Stimulated activated naive B cell treated with anti-CD40 and anti-IgM and Interleukin-4, amounts not matched to agents 10 μg/mL and 1 μg/mL and 100 μg/mL, for 72 hours (primary cell): ENCODE results near the gene AIF1L.
"Not testable (repeated sequence)": the region's sequence is repeated elsewhere in the genome, so short reads cannot be mapped to it uniquely, and the experiment has no call there.

Source experiments
- ATAC-seq, 2 donors: fragments of 150-1000 bp; cut with Tn5 transposase; replicated peaks; 2 replicates each; pipeline ENCODE4 v1.10.0; 2021; ENCODE audit warnings: moderate library complexity in 1 of 2
- DNase-seq: peaks from one replicate; pipeline ENCODE4 v3.0.0; 2021
- H3K27ac Mint-ChIP-seq: one replicate; pipeline ENCODE4 v1.8.0; 2022; ENCODE audit warnings: mild to moderate bottlenecking, mixed read lengths
- H3K27me3 Mint-ChIP-seq, 2 donors: one replicate each; pipeline ENCODE4 v1.8.0; 2022; ENCODE audit warnings: mixed read lengths in 2 of 2
- H3K36me3 Mint-ChIP-seq, 2 donors: one replicate each; pipeline ENCODE4 v1.8.0; 2022; ENCODE audit warnings: mixed read lengths in 2 of 2, mild to moderate bottlenecking in 1 of 2
- H3K4me1 Mint-ChIP-seq, 2 donors: one replicate each; pipeline ENCODE4 v1.8.0; 2022; ENCODE audit warnings: mixed read lengths in 2 of 2, mild to moderate bottlenecking in 1 of 2
- H3K4me3 Mint-ChIP-seq, 2 donors: one replicate each; pipeline ENCODE4 v1.8.0; 2022; ENCODE audit warnings: mild to moderate bottlenecking in 2 of 2, mixed read lengths in 2 of 2, moderate library complexity in 1 of 2
- H3K9me3 Mint-ChIP-seq, 2 donors: one replicate each; pipeline ENCODE4 v1.8.0; 2022; ENCODE audit warnings: mixed read lengths in 2 of 2, mild to moderate bottlenecking in 1 of 2

The AIF1L gene

GRCh38 chr9:131142160-131142559 is 45.8 kb downstream of the AIF1L start:
- H3K36me3 Mint-ChIP-seq = peaks cover 60 to 63% of the 10 kb centered on the region in 2 donors
- ATAC-seq (no peak), DNase-seq (no peak)
- H3K9me3 Mint-ChIP-seq = no peaks in the 10 kb centered on the region
- H3K4me3 Mint-ChIP-seq = no peak overlapping the region
- no peaks in the 10 kb centered on the region for H3K27me3 Mint-ChIP-seq
- H3K4me1 Mint-ChIP-seq = no peaks in the 10 kb centered on the region
- no peak overlapping the region for H3K27ac Mint-ChIP-seq

- ATAC-seq (no peak), DNase-seq (no peak)
- Mint-ChIP-seq H3K27me3 (no peaks in the 10 kb centered on the region), H3K4me1 (peaks cover 0 to 3% of the 10 kb centered on the region in 2 donors), H3K27ac (no peak overlapping the region), H3K4me3 (no peak overlapping the region), H3K36me3 (peaks cover 57 to 62% of the 10 kb centered on the region in 2 donors), H3K9me3 (no peaks in the 10 kb centered on the region)
These were observed 47.9 kb downstream of the AIF1L start for GRCh38 chr9:131144201-131144600.

GRCh38 chr9:131145245-131145644 is 48.9 kb downstream of the AIF1L start:
- Mint-ChIP-seq H3K27me3 (no peaks in the 10 kb centered on the region), H3K27ac (no peak overlapping the region), H3K36me3 (peaks cover 59 to 62% of the 10 kb centered on the region in 2 donors)

GRCh38 chr9:131146186-131146585 is 49.9 kb downstream of the AIF1L start:
- H3K9me3 Mint-ChIP-seq = no peaks in the 10 kb centered on the region
- no peak overlapping the region for H3K27ac Mint-ChIP-seq
- peaks cover 0 to 8% of the 10 kb centered on the region in 2 donors for H3K4me1 Mint-ChIP-seq
- no peaks in the 10 kb centered on the region for H3K27me3 Mint-ChIP-seq
- no peak overlapping the region for H3K4me3 Mint-ChIP-seq
- peaks cover 52 to 61% of the 10 kb centered on the region in 2 donors for H3K36me3 Mint-ChIP-seq
- ATAC-seq (no peak), DNase-seq (no peak)

More at GRCh38 chr9:131145245-131145644, 48.9 kb downstream of the AIF1L start:
- ATAC-seq = no peak
- H3K4me1 Mint-ChIP-seq = peaks cover 0 to 8% of the 10 kb centered on the region in 2 donors
- no peaks in the 10 kb centered on the region for H3K9me3 Mint-ChIP-seq
- no peak overlapping the region for H3K4me3 Mint-ChIP-seq
- no peak for DNase-seq

- H3K27me3 Mint-ChIP-seq = no peaks in the 10 kb centered on the region
- H3K9me3 Mint-ChIP-seq = no peaks in the 10 kb centered on the region
- no peak overlapping the region for H3K4me3 Mint-ChIP-seq
- peaks cover 51 to 66% of the 10 kb centered on the region in 2 donors for H3K36me3 Mint-ChIP-seq
- no peak for ATAC-seq
- H3K4me1 Mint-ChIP-seq = peaks cover 0 to 8% of the 10 kb centered on the region in 2 donors
- no peak for DNase-seq
- H3K27ac Mint-ChIP-seq = no peak overlapping the region
These were observed 51.9 kb downstream of the AIF1L start for GRCh38 chr9:131148276-131148675.

GRCh38 chr9:131148966-131149687 is 52.8 kb downstream of the AIF1L start:
- Mint-ChIP-seq H3K4me3 (no peak overlapping the region), H3K4me1 (peaks cover 2 to 8% of the 10 kb centered on the region in 2 donors), H3K36me3 (peaks cover 51 to 68% of the 10 kb centered on the region in 2 donors), H3K9me3 (no peaks in the 10 kb centered on the region), H3K27me3 (no peaks in the 10 kb centered on the region), H3K27ac (peak overlapping the region; percentile 44)
- DNase-seq = no peak
- no peak for ATAC-seq

GRCh38 chr9:131149688-131150053 is 53.3 kb downstream of the AIF1L start:
- DNase-seq = no peak
- Mint-ChIP-seq H3K36me3 (peaks cover 51 to 68% of the 10 kb centered on the region in 2 donors), H3K4me1 (peaks cover 2 to 8% of the 10 kb centered on the region in 2 donors)

GRCh38 chr9:131153595-131153994 is 57.3 kb downstream of the AIF1L start:
- Mint-ChIP-seq H3K9me3 (no peaks in the 10 kb centered on the region), H3K4me3 (no peak overlapping the region), H3K4me1 (peaks cover 2 to 8% of the 10 kb centered on the region in 2 donors), H3K36me3 (peaks cover 47 to 64% of the 10 kb centered on the region in 2 donors), H3K27me3 (no peaks in the 10 kb centered on the region), H3K27ac (no peak overlapping the region)
- no peak for ATAC-seq
- no peak for DNase-seq

More at GRCh38 chr9:131149688-131150053, 53.3 kb downstream of the AIF1L start:
- H3K27me3 Mint-ChIP-seq = no peaks in the 10 kb centered on the region
- H3K27ac Mint-ChIP-seq = peak overlapping the region; percentile 44
- no peaks in the 10 kb centered on the region for H3K9me3 Mint-ChIP-seq
- no peak overlapping the region for H3K4me3 Mint-ChIP-seq
- no peak for ATAC-seq

- not testable (repeated sequence) for ATAC-seq, H3K4me1 Mint-ChIP-seq, H3K27ac Mint-ChIP-seq, H3K4me3 Mint-ChIP-seq, DNase-seq, H3K9me3 Mint-ChIP-seq, H3K27me3 Mint-ChIP-seq
- peaks cover 38 to 52% of the 10 kb centered on the region in 2 donors for H3K36me3 Mint-ChIP-seq
These were observed 62.3 kb downstream of the AIF1L start for GRCh38 chr9:131158673-131159072.

- H3K27me3 Mint-ChIP-seq = no peaks in the 10 kb centered on the region
- H3K36me3 Mint-ChIP-seq = peaks cover 29 to 44% of the 10 kb centered on the region in 2 donors
- DNase-seq (no peak), ATAC-seq (no peak)
- no peak overlapping the region for H3K4me3 Mint-ChIP-seq
- H3K9me3 Mint-ChIP-seq = no peaks in the 10 kb centered on the region
- H3K4me1 Mint-ChIP-seq = no peaks in the 10 kb centered on the region
- no peak overlapping the region for H3K27ac Mint-ChIP-seq
These were observed 64.2 kb downstream of the AIF1L start for GRCh38 chr9:131160416-131161112.

GRCh38 chr9:131161585-131161984 is 65.3 kb downstream of the AIF1L start:
- ATAC-seq (no peak), DNase-seq (no peak)
- H3K4me3 Mint-ChIP-seq = no peak overlapping the region
- no peaks in the 10 kb centered on the region for H3K9me3 Mint-ChIP-seq
- H3K36me3 Mint-ChIP-seq = peaks cover 27 to 42% of the 10 kb centered on the region in 2 donors
- H3K27me3 Mint-ChIP-seq = no peaks in the 10 kb centered on the region
- no peaks in the 10 kb centered on the region for H3K4me1 Mint-ChIP-seq
- H3K27ac Mint-ChIP-seq = no peak overlapping the region

- Mint-ChIP-seq H3K27ac (no peak overlapping the region), H3K4me1 (no peaks in the 10 kb centered on the region), H3K9me3 (no peaks in the 10 kb centered on the region), H3K36me3 (peaks cover 26 to 50% of the 10 kb centered on the region in 2 donors), H3K4me3 (no peak overlapping the region), H3K27me3 (no peaks in the 10 kb centered on the region)
- no peak for ATAC-seq
- DNase-seq = no peak
These were observed 66.6 kb downstream of the AIF1L start for GRCh38 chr9:131162886-131163285.

GRCh38 chr9:131165523-131165922 is 69.2 kb downstream of the AIF1L start:
- Mint-ChIP-seq H3K4me1 (no peaks in the 10 kb centered on the region), H3K4me3 (no peak overlapping the region), H3K27me3 (no peaks in the 10 kb centered on the region), H3K9me3 (no peaks in the 10 kb centered on the region), H3K36me3 (peaks cover 27 to 44% of the 10 kb centered on the region in 2 donors), H3K27ac (peak overlapping the region; percentile 20)
- ATAC-seq (no peak), DNase-seq (no peak)

- Mint-ChIP-seq H3K27ac (no peak overlapping the region), H3K4me3 (no peak overlapping the region), H3K36me3 (peaks cover 30 to 54% of the 10 kb centered on the region in 2 donors), H3K9me3 (no peaks in the 10 kb centered on the region), H3K27me3 (no peaks in the 10 kb centered on the region), H3K4me1 (no peaks in the 10 kb centered on the region)
- no peak for ATAC-seq
- no peak for DNase-seq
These were observed 70.9 kb downstream of the AIF1L start for GRCh38 chr9:131167146-131167692.

GRCh38 chr9:131167936-131168335 is 71.6 kb downstream of the AIF1L start:
- no peaks in the 10 kb centered on the region for H3K4me1 Mint-ChIP-seq
- peaks cover 31 to 53% of the 10 kb centered on the region in 2 donors for H3K36me3 Mint-ChIP-seq
- no peaks in the 10 kb centered on the region for H3K9me3 Mint-ChIP-seq
- H3K27me3 Mint-ChIP-seq = no peaks in the 10 kb centered on the region
- ATAC-seq (no peak), DNase-seq (no peak)
- no peak overlapping the region for H3K4me3 Mint-ChIP-seq
- H3K27ac Mint-ChIP-seq = no peak overlapping the region
